Measurements from ENCODE around the gene DNAJC25.

DNAJC25 gene

GRCh38 chr9:111649016-111649415, 17.9 kb downstream of the DNAJC25 start:
- H3K4me3 ChIP-seq (ENCODE audit: low read depth, low read length), result no peak overlapping the region
- DNase-seq (ENCODE audit: low read depth), result no peak
- no peak for TF ChIP-seq CTCF (IDR thresholded peaks at IDR 0.05; ENCODE audit: insufficient read depth, low read depth, low read length, missing control alignments)

- no peak overlapping the region for H3K4me3 ChIP-seq (ENCODE audit: low read depth, low read length)
- no peak for TF ChIP-seq CTCF (IDR thresholded peaks at IDR 0.05; ENCODE audit: insufficient read depth, low read depth, low read length, missing control alignments)
- DNase-seq (ENCODE audit: low read depth), result no peak
These were observed 25.9 kb downstream of the DNAJC25 start for GRCh38 chr9:111657051-111657450.

GRCh38 chr9:111658943-111659342, 27.8 kb downstream of the DNAJC25 start:
- no peak overlapping the region for H3K4me3 ChIP-seq (ENCODE audit: low read depth, low read length)
- TF ChIP-seq CTCF (IDR thresholded peaks at IDR 0.05; ENCODE audit: insufficient read depth, low read depth, low read length, missing control alignments), result no peak
- no peak for DNase-seq (ENCODE audit: low read depth)

- DNase-seq (ENCODE audit: low read depth), result no peak
- TF ChIP-seq CTCF (IDR thresholded peaks at IDR 0.05; ENCODE audit: insufficient read depth, low read depth, low read length, missing control alignments), result no peak
- H3K4me3 ChIP-seq (ENCODE audit: low read depth, low read length), result no peak overlapping the region
These were observed 28.6 kb downstream of the DNAJC25 start for GRCh38 chr9:111659691-111660090.

GRCh38 chr9:111661150-111661801, 30.1 kb downstream of the DNAJC25 start, which contains the start of gene GNG10:
TSS of gene GNG10 (plus strand) at chr9:111661605. CDS start at chr9:111661635, 30 bp downstream.
- DNase-seq (ENCODE audit: low read depth), result peak; percentile 67
- TF ChIP-seq CTCF (IDR thresholded peaks at IDR 0.05; ENCODE audit: insufficient read depth, low read depth, low read length, missing control alignments), result no peak
- peak within 1 kb of the TSS; percentile 69 for H3K4me3 ChIP-seq (ENCODE audit: low read depth, low read length)

- DNase-seq (ENCODE audit: low read depth), result peak; percentile 32
- TF ChIP-seq CTCF (IDR thresholded peaks at IDR 0.05; ENCODE audit: insufficient read depth, low read depth, low read length, missing control alignments), result no peak
- peak overlapping the region; percentile 69 for H3K4me3 ChIP-seq (ENCODE audit: low read depth, low read length)
These were observed 30.8 kb downstream of the DNAJC25 start for GRCh38 chr9:111661802-111662521.
